Stimulated activated naive CD4-positive, alpha-beta T cell (primary cell): ENCODE results near the gene PRKCE.
A peak's percentile ranks its signal among the peaks of the same experiment; 100 is the strongest.
"Not testable (repeated sequence)": the region's sequence is repeated elsewhere in the genome, so short reads cannot be mapped to it uniquely, and the experiment has no call there.

Experiments
- DNase-seq, 6 experiments: peaks; one replicate each; lab custom pipeline; 2025; lab: John Stamatoyannopoulos, UW

Gene PRKCE

GRCh38 chr2:45837812-45838341 is 186.4 kb downstream of the PRKCE start:
- no peak for DNase-seq

- DNase-seq = no peak
These were observed 188.2 kb downstream of the PRKCE start for GRCh38 chr2:45839508-45840251.

- DNase-seq = no peak
These were observed 189.0 kb downstream of the PRKCE start for GRCh38 chr2:45840481-45840880.

- no peak for DNase-seq
These were observed 190.4 kb downstream of the PRKCE start for GRCh38 chr2:45841752-45842407.

GRCh38 chr2:45843136-45843535 is 191.7 kb downstream of the PRKCE start:
- no peak for DNase-seq

GRCh38 chr2:45844796-45845457 is 193.5 kb downstream of the PRKCE start:
- DNase-seq = no peak

- no peak for DNase-seq
These were observed 194.1 kb downstream of the PRKCE start for GRCh38 chr2:45845566-45845965.

GRCh38 chr2:45849491-45850283 is 198.2 kb downstream of the PRKCE start:
- no peak for DNase-seq

GRCh38 chr2:45850558-45850957 is 199.1 kb downstream of the PRKCE start:
- DNase-seq = no peak

GRCh38 chr2:45851111-45851510 is 199.6 kb downstream of the PRKCE start:
- no peak for DNase-seq

GRCh38 chr2:45851576-45852304 is 200.3 kb downstream of the PRKCE start:
- no peak for DNase-seq

- no peak for DNase-seq
These were observed 201.1 kb downstream of the PRKCE start for GRCh38 chr2:45852450-45853150.

- DNase-seq = no peak
These were observed 203.9 kb downstream of the PRKCE start for GRCh38 chr2:45855374-45855773.

GRCh38 chr2:45856391-45857274 is 205.2 kb downstream of the PRKCE start:
- no peak for DNase-seq

- DNase-seq = no peak
These were observed 205.8 kb downstream of the PRKCE start for GRCh38 chr2:45857275-45857609.

- DNase-seq = peak in 3 of 6 experiments; percentile 38 to 49 (median 45)
These were observed 206.5 kb downstream of the PRKCE start for GRCh38 chr2:45857867-45858520.

GRCh38 chr2:45858872-45859271 is 207.4 kb downstream of the PRKCE start:
- DNase-seq = not testable (repeated sequence)

GRCh38 chr2:45859682-45860081 is 208.2 kb downstream of the PRKCE start:
- no peak for DNase-seq
